GM06990 (cell line): ENCODE results near the gene NDUFA3.

Source experiments
- DNase-seq: peaks from one replicate; pipeline ENCODE4 v3.0.0-alpha.2; 2011; ENCODE audit not compliant: insufficient read length; ENCODE audit errors: extremely low read depth
- H3K27me3 ChIP-seq: replicated peaks from 2 replicates; pipeline ENCODE4 v1.6.0; 2011; ENCODE audit warnings: low read length; ENCODE audit not compliant: control insufficient read depth, insufficient read depth
- H3K36me3 ChIP-seq: 2 replicates; pipeline ENCODE4 v1.5.1; 2011; ENCODE audit warnings: low read length; ENCODE audit not compliant: control insufficient read depth, insufficient read depth
- H3K4me3 ChIP-seq: replicated peaks from 2 replicates; pipeline ENCODE4 v1.5.1; 2011; ENCODE audit warnings: low read depth, mild to moderate bottlenecking, control low read depth, low read length
- CTCF ChIP-seq: IDR thresholded peaks from 2 replicates; pipeline ENCODE4 v1.5.1; 2011; ENCODE audit warnings: low read length, control low read depth, mild to moderate bottlenecking, inconsistent platforms; ENCODE audit not compliant: insufficient read depth, poor library complexity, severe bottlenecking

The NDUFA3 gene

GRCh38 chr19:54102421-54103169 is at the start of gene NDUFA3:
NDUFA3 (plus strand) TSS chr19:54102855; CDS start chr19:54102879, 24 bp downstream.
- DNase-seq = peak; percentile 99
- TF ChIP-seq CTCF = no peak
- H3K36me3 ChIP-seq = peaks cover 4% of the 10 kb centered on the region
- H3K27me3 ChIP-seq = no peaks in the 10 kb centered on the region
- peak within 1 kb of the TSS; percentile 97 for H3K4me3 ChIP-seq

- no peak for TF ChIP-seq CTCF
- Histone ChIP-seq H3K4me3 (no peak overlapping the region), H3K27me3 (no peaks in the 10 kb centered on the region), H3K36me3 (no peaks in the 10 kb centered on the region)
- DNase-seq = no peak
Observed at GRCh38 chr19:54062643-54063042, 40.0 kb upstream of the NDUFA3 start.

- no peak for DNase-seq
- Histone ChIP-seq H3K4me3 (no peak within 1 kb of the TSS), H3K27me3 (no peaks in the 10 kb centered on the region), H3K36me3 (no peaks in the 10 kb centered on the region)
- TF ChIP-seq CTCF = no peak
Observed at GRCh38 chr19:54063350-54064116, 39.1 kb upstream of the NDUFA3 start, which contains the start of gene VSTM1. VSTM1 (minus strand) TSS chr19:54063897; CDS start chr19:54063777, 120 bp downstream.

- no peak overlapping the region for H3K4me3 ChIP-seq
- H3K27me3 ChIP-seq = no peaks in the 10 kb centered on the region
- H3K36me3 ChIP-seq = no peaks in the 10 kb centered on the region
- no peak for DNase-seq
- no peak for TF ChIP-seq CTCF
Observed at GRCh38 chr19:54069470-54069869, 33.2 kb upstream of the NDUFA3 start.

- H3K36me3 ChIP-seq = no peaks in the 10 kb centered on the region
- no peaks in the 10 kb centered on the region for H3K27me3 ChIP-seq
- no peak overlapping the region for H3K4me3 ChIP-seq
- TF ChIP-seq CTCF = no peak
- DNase-seq = no peak
Observed at GRCh38 chr19:54073829-54074228, 28.8 kb upstream of the NDUFA3 start.
